Sigmoid colon (tissue), 4 donors: ENCODE measurements around the gene MYO18B.

Experiments used
- CTCF ChIP-seq, 4 experiments: fragments of 450-650 bp in 3 of 4; fragments of 200-600 bp in 1 of 4; IDR thresholded peaks; one replicate each; pipeline ENCODE4 v1.5.1; 2016 to 2019; ENCODE audit warnings: antibody characterized with exemption in 4 of 4, mild to moderate bottlenecking in 3 of 4, moderate library complexity in 2 of 4
- EP300 ChIP-seq, 4 donors: sonication (generic); formaldehyde crosslinking; IDR thresholded peaks; one replicate each; pipeline ENCODE4 v1.6.1; 2017; ENCODE audit warnings: antibody characterized with exemption in 4 of 4
- POLR2A ChIP-seq, 2 donors: fragments of 450-650 bp; IDR thresholded peaks; one replicate each; pipeline ENCODE4 v1.6.1; 2016; ENCODE audit warnings: antibody characterized with exemption in 2 of 2, mild to moderate bottlenecking in 2 of 2, moderate library complexity in 2 of 2
- POLR2AphosphoS5 ChIP-seq, 4 donors: sonication (generic); formaldehyde crosslinking; IDR thresholded peaks; one replicate each; pipeline ENCODE4 v1.6.1; 2017; ENCODE audit warnings: antibody characterized with exemption in 4 of 4

- TF ChIP-seq CTCF (IDR thresholded peaks at IDR 0.05): no peak
- no peak for TF ChIP-seq POLR2A (IDR thresholded peaks at IDR 0.05)
- TF ChIP-seq POLR2AphosphoS5 (IDR thresholded peaks at IDR 0.05): no peak
- no peak for TF ChIP-seq EP300 (IDR thresholded peaks at IDR 0.05)
These were observed 134.9 kb downstream of the MYO18B start for GRCh38 chr22:25876871-25877270.
